PC-3 (cell line): Measurements from ENCODE around the gene ZNF784.

Source experiments
- EZH2 ChIP-seq: fragments of 300-600 bp; sonication (generic); IDR thresholded peaks from one replicate; pipeline ENCODE4 v1.6.1; 2017; ENCODE audit warnings: antibody characterized with exemption, mild to moderate bottlenecking, low read length; ENCODE audit not compliant: unreplicated experiment
- TF ChIP-seq, protein P1 (sequence below): fragments of 300-600 bp; sonication (generic); conservative IDR thresholded peaks from 2 replicates; pipeline ENCODE4 v1.5.1; 2017; ENCODE audit warnings: antibody characterized with exemption, low read depth, mild to moderate bottlenecking, low read length

DNA sequence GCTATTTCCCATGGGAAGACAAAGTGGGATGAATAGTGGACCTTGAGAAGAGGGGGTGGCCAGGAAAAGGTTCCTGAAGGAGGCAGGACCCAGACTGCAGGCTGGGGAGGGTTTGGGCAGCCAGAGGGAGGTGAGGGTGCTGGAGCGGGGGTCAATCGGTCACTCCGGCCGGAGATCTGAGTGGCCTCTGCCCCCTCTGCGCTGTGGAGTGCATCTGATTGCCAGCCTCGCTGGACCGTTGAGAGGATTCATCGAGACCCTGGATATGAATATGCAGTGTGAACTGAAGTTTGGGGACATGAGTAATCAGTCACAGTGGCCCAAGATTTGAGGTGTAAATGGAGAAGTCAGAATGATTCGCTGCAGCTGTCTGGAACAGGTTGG, 11.0 kb upstream of the ZNF784 start:
- TF ChIP-seq, protein P1, sequence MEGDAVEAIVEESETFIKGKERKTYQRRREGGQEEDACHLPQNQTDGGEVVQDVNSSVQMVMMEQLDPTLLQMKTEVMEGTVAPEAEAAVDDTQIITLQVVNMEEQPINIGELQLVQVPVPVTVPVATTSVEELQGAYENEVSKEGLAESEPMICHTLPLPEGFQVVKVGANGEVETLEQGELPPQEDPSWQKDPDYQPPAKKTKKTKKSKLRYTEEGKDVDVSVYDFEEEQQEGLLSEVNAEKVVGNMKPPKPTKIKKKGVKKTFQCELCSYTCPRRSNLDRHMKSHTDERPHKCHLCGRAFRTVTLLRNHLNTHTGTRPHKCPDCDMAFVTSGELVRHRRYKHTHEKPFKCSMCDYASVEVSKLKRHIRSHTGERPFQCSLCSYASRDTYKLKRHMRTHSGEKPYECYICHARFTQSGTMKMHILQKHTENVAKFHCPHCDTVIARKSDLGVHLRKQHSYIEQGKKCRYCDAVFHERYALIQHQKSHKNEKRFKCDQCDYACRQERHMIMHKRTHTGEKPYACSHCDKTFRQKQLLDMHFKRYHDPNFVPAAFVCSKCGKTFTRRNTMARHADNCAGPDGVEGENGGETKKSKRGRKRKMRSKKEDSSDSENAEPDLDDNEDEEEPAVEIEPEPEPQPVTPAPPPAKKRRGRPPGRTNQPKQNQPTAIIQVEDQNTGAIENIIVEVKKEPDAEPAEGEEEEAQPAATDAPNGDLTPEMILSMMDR: no peak
- TF ChIP-seq EZH2: no peak
